SK-N-SH (cell line): ENCODE results near the gene TRIM7. TPM values are rescaled to one million over a fixed set of nuclear protein-coding genes. Genes with fewer than 3 reads are reported as not detected.

Source experiments
- CTCF ChIA-PET: fragments of 300-600, 350-600 bp; formaldehyde crosslinking; extraction: SDS; loops from one replicate; lab custom pipeline; 2021; lab: Yijun Ruan, JAX
- POLR2A ChIA-PET: fragments of 350-600 bp; sonication (Branson Sonifier 250); formaldehyde crosslinking; extraction: SDS; loops from one replicate; lab custom pipeline; 2020; ENCODE audit warnings: antibody characterized with exemption, inconsistent platforms; lab: Yijun Ruan, JAX
- DNase-seq: peaks from one replicate; pipeline ENCODE4 v3.0.0; 2012
- H2AFZ ChIP-seq: fragments of 200-600 bp; sonication (generic); 2 replicates; pipeline ENCODE4 v1.8.1; 2016; ENCODE audit warnings: antibody characterized with exemption, mild to moderate bottlenecking, low read depth
- H3F3A ChIP-seq: fragments of 200-600 bp; sonication (generic); replicated peaks from 2 replicates; pipeline ENCODE3; 2016; ENCODE audit warnings: antibody characterized with exemption, mild to moderate bottlenecking; ENCODE audit not compliant: insufficient read depth
- H3K27ac ChIP-seq, 2 experiments: fragments of 200-500 bp in 1 of 2; fragments of 200-600 bp in 1 of 2; sonication (Bioruptor generic) in 1 of 2; sonication (generic), shearing (Covaris generic) in 1 of 2; 2 replicates each; pipeline versions ENCODE4 v1.5.1 to v1.6.1; 2014 to 2016; ENCODE audit warnings: low read depth in 2 of 2, inconsistent platforms in 1 of 2, low read length in 1 of 2, mild to moderate bottlenecking in 1 of 2, mixed read lengths in 1 of 2
- H3K27me3 ChIP-seq: fragments of 200-600 bp; sonication (generic), shearing (Covaris generic); 2 replicates; pipeline ENCODE4 v1.6.1; 2016; ENCODE audit warnings: mixed run types; ENCODE audit not compliant: insufficient read depth
- H3K36me3 ChIP-seq, 2 experiments: fragments of 200-500 bp in 1 of 2; fragments of 200-600 bp in 1 of 2; sonication (Bioruptor generic) in 1 of 2; sonication (generic) in 1 of 2; replicated peaks in 1 of 2; 2 replicates each; pipeline versions ENCODE3 to v1.5.1; 2014 to 2016; ENCODE audit warnings: low read length in 1 of 2, mild to moderate bottlenecking in 1 of 2; ENCODE audit not compliant: insufficient read depth in 2 of 2, control insufficient read depth in 1 of 2
- H3K4me1 ChIP-seq, 2 experiments: fragments of 200-500 bp in 1 of 2; fragments of 200-600 bp in 1 of 2; sonication (Bioruptor generic) in 1 of 2; sonication (generic), shearing (Covaris generic) in 1 of 2; 2 replicates each; pipeline versions ENCODE4 v1.5.1 to v1.6.1; 2014 to 2016; ENCODE audit warnings: low read depth in 1 of 2, low read length in 1 of 2, mixed run types in 1 of 2; ENCODE audit not compliant: insufficient read depth in 2 of 2, control insufficient read depth in 1 of 2
- H3K4me2 ChIP-seq: fragments of 200-600 bp; sonication (generic), shearing (Covaris generic); 2 replicates; pipeline ENCODE4 v1.6.1; 2017; ENCODE audit warnings: mixed run types
- H3K4me3 ChIP-seq, 2 experiments: fragments of 200-500 bp in 1 of 2; fragments of 200-600 bp in 1 of 2; sonication (Bioruptor generic) in 1 of 2; sonication (generic), shearing (Covaris generic) in 1 of 2; 2 replicates each; pipeline versions ENCODE4 v1.5.1 to v1.8.1; 2014 to 2016; ENCODE audit warnings: low read depth in 2 of 2, inconsistent platforms in 1 of 2, low read length in 1 of 2, mild to moderate bottlenecking in 1 of 2, mixed read lengths in 1 of 2, moderate library complexity in 1 of 2
- H3K79me2 ChIP-seq: fragments of 200-600 bp; sonication (generic); 2 replicates; pipeline ENCODE4 v1.8.1; 2017; ENCODE audit warnings: mild to moderate bottlenecking; ENCODE audit not compliant: insufficient read depth
- H3K9ac ChIP-seq: fragments of 200-600 bp; sonication (generic); 2 replicates; pipeline ENCODE4 v1.6.1; 2017; ENCODE audit warnings: mixed run types
- H3K9me2 ChIP-seq: fragments of 200-600 bp; sonication (generic); 2 replicates; pipeline ENCODE4 v1.6.1; 2017; ENCODE audit warnings: mixed run types
- H3K9me3 ChIP-seq: fragments of 200-600 bp; sonication (generic); 2 replicates; pipeline ENCODE4 v1.6.1; 2017; ENCODE audit warnings: mixed run types, mild to moderate bottlenecking, moderate library complexity
- H4K20me1 ChIP-seq: fragments of 200-600 bp; sonication (generic); 2 replicates; pipeline ENCODE4 v1.6.1; 2017; ENCODE audit warnings: mild to moderate bottlenecking, mixed run types; ENCODE audit not compliant: insufficient read depth
- CHD2 ChIP-seq: fragments of 150-350 bp; IDR thresholded peaks from 2 replicates; pipeline ENCODE4 v1.6.1; 2018; ENCODE audit warnings: low read length; ENCODE audit not compliant: partially characterized antibody
- FOXJ3 ChIP-seq: sonication (generic); formaldehyde crosslinking; IDR thresholded peaks from 2 replicates; pipeline ENCODE4 v1.5.1; 2020; ENCODE audit warnings: mild to moderate bottlenecking, missing genetic modification reagents
- FOXM1 ChIP-seq: IDR thresholded peaks from 2 replicates; pipeline ENCODE4 v1.4.0; 2012; ENCODE audit warnings: low read depth, mild to moderate bottlenecking
- GABPA ChIP-seq: IDR thresholded peaks from 2 replicates; pipeline ENCODE4 v1.4.0; 2012; ENCODE audit warnings: low read depth, mild to moderate bottlenecking
- RAD21 ChIP-seq: IDR thresholded peaks from 2 replicates; pipeline ENCODE4 v1.6.1; 2012; ENCODE audit warnings: mild to moderate bottlenecking, low read length
- RFX5 ChIP-seq: IDR thresholded peaks from 2 replicates; pipeline ENCODE4 v1.6.1; 2012; ENCODE audit warnings: mild to moderate bottlenecking, improper control_type of control experiment, low read length
- SIN3A ChIP-seq: IDR thresholded peaks from 2 replicates; pipeline ENCODE4 v1.6.1; 2012; ENCODE audit warnings: low read depth, mild to moderate bottlenecking, low read length, moderate library complexity, borderline replicate concordance
- WGBS: methylation state at CpG from one replicate; pipeline ENCODE4 v1.1.6; 2017; ENCODE audit warnings: low lambda C conversion rate; 5-methylcytosine and 5-hydroxymethylcytosine counted together
- polyA plus RNA-seq, 3 experiments: library from polyadenylated mRNA; depleted of rRNA; stranded (reverse); fragments of >200 nt; gene quantifications; 2 replicates each; pipeline ENCODE4 v1.2.3, GENCODE V29; 2012
- TF ChIP-seq, protein P1 (sequence below): fragments of 150-350 bp; IDR thresholded peaks from 2 replicates; pipeline ENCODE4 v1.6.1; 2017; ENCODE audit warnings: antibody characterized with exemption, low read length, low read depth, borderline replicate concordance
- TF ChIP-seq, protein P2 (sequence below): IDR thresholded peaks from 2 replicates; pipeline ENCODE4 v1.4.0; 2012; ENCODE audit warnings: low read depth, borderline replicate concordance
- TF ChIP-seq, protein P3 (sequence below): IDR thresholded peaks from 2 replicates; pipeline ENCODE4; 2012
- TF ChIP-seq, protein P4 (sequence below): IDR thresholded peaks from 2 replicates; pipeline ENCODE4 v1.6.1; 2012; ENCODE audit warnings: mild to moderate bottlenecking, low read depth, low read length, moderate library complexity

The TRIM7 gene
- polyA plus RNA-seq, 1 of the 3 experiments (the other 2 are of a cell fraction), result 3.5 TPM

DNA sequence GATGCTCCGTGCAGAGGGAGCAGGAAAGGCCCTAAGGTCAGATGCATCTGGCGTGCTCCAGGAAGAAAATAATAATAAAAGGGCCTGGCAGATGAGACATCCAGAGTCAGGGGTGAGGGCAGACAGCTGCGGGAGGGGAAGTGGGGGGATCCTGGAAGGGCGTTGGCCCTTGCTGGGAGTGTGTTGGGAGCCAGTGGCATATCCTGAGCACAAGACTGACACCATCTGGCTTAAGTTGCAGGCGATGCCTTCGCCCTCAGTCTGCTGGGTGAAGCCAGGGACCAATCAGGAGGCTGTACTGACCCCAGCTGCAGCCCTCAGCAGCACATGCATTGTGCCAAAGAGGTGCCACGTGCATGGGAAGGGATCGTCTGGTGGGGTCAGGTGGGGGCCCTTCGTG is 53.9 kb downstream of the TRIM7 start:
- H3K9ac ChIP-seq, result no peak overlapping the region
- H3K27me3 ChIP-seq, result peaks cover 54% of the 10 kb centered on the region
- H3K36me3 ChIP-seq, result no peaks in the 10 kb centered on the region
- no peaks in the 10 kb centered on the region for H3F3A ChIP-seq
- WGBS, result 6% methylated on average over 6 of the region's 9 CpGs
- H3K9me3 ChIP-seq, result no peaks in the 10 kb centered on the region
- H3K4me3 ChIP-seq, result no peak overlapping the region
- H2AFZ ChIP-seq, result no peak overlapping the region
- no peak overlapping the region for H3K4me2 ChIP-seq
- peak; percentile 28 for TF ChIP-seq RAD21
- TF ChIP-seq, protein P1, sequence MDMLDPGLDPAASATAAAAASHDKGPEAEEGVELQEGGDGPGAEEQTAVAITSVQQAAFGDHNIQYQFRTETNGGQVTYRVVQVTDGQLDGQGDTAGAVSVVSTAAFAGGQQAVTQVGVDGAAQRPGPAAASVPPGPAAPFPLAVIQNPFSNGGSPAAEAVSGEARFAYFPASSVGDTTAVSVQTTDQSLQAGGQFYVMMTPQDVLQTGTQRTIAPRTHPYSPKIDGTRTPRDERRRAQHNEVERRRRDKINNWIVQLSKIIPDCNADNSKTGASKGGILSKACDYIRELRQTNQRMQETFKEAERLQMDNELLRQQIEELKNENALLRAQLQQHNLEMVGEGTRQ, result no peak
- TF ChIP-seq, all 33 proteins: peak for 1
- DNase-seq, result peak; percentile 41
- Histone ChIP-seq H3K27ac (no peak overlapping the region), H3K9me2 (no peaks in the 10 kb centered on the region), H3K4me1 (no peaks in the 10 kb centered on the region; a peak in 1 of 4 replicates), H3K79me2 (no peaks in the 10 kb centered on the region), H4K20me1 (no peaks in the 10 kb centered on the region)
- ChIA-PET CTCF (interaction anchor here (0.6 to 2.0 kb wide), 5 partner anchors 33 to 371 kb away, joined by 3 to 9 read pairs (median 3); no protein-coding TSS in a partner anchor), POLR2A (no interaction called here)

DNA sequence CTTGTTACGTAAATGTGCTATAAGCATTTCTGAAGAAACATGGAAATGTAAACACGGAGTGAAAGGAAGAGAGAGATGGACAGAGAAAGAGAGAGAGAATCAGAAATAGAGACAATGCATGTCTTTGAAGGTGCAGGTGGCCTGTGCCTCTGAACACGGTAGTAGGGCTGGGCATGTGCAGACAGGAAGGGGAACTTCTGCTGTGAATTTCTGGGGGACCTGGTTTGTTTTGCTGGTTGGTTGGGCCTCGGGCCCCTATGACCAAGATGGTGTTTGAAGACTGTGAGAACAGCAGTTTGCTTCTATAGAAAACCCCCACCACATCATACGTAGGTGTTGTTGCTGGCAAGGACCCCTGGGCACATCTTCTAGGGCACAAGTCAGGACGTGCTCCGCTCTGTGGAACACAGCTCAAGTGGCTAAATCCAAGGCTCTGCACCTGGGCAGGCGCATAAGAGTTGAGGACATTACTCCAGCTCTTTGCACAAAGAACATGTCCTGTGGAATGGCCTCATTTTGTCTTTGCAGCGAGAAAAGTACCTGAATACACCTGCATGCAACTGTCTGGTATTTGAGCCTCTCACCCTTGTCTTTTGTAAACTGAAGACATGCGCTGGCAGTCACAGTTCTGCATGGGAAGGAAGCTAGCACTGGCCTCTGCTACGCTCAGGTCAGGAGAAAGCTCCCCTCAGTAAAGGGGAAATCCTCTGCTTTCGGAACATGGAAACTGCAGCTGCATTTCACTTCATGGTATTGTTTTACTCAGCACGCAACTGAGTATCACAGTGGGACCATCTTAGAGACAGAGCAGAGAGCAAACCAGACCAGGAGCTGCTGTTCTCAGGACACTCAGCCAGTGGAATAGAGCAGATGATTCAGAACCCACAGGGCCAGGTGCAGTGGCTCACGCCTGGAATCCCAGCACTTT is 54.9 kb downstream of the TRIM7 start:
- H4K20me1 ChIP-seq, result no peaks in the 10 kb centered on the region
- no peaks in the 10 kb centered on the region for H3K36me3 ChIP-seq
- H3K4me2 ChIP-seq, result no peak overlapping the region
- POLR2A ChIA-PET, result no interaction called here
- peaks cover 43% of the 10 kb centered on the region for H3K27me3 ChIP-seq
- H3K4me3 ChIP-seq, result no peak overlapping the region
- TF ChIP-seq FOXM1, result no peak
- TF ChIP-seq, all 33 proteins: peak for 0
- Histone ChIP-seq H3K79me2 (no peaks in the 10 kb centered on the region), H3K9me3 (no peaks in the 10 kb centered on the region), H3K9ac (no peak overlapping the region), H3K9me2 (no peaks in the 10 kb centered on the region), H3F3A (no peaks in the 10 kb centered on the region), H2AFZ (no peak overlapping the region), H3K27ac (no peak overlapping the region), H3K4me1 (no peaks in the 10 kb centered on the region; a peak in 1 of 4 replicates)
- CTCF ChIA-PET, result interaction anchor here (1.1 to 2.0 kb wide), 3 partner anchors 34 to 282 kb away, joined by 3 to 9 read pairs (median 4); no protein-coding TSS in a partner anchor
- no peak for DNase-seq
- WGBS, result 40% methylated on average over 14 of the region's 14 CpGs

DNA sequence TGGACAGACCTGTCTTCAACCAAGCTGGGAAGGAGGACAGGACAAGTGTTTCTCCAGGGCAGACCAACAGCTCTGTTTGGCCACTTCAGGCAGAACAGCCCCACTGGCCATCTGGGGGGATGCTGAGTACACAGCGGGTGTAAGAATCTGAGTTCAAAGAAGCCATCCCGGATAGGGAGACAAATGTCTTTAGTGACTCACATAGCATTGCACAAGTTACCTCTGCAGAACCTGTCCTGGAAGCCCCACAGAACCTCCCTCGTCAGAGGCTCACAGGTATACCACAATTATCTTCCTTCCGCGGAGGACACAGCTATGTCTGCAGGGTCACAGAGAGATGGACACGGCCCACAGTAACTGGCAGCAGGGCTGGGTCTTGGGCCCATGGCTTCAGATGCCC is 55.6 kb downstream of the TRIM7 start:
- H3K36me3 ChIP-seq, result no peaks in the 10 kb centered on the region
- H3F3A ChIP-seq, result no peaks in the 10 kb centered on the region
- H2AFZ ChIP-seq, result no peak overlapping the region
- H3K9me2 ChIP-seq, result no peaks in the 10 kb centered on the region
- H3K27ac ChIP-seq, result no peak overlapping the region
- POLR2A ChIA-PET, result no interaction called here
- CTCF ChIA-PET, result interaction anchor here (1.4 kb wide), 1 partner anchor 281 kb away, joined by 4 read pairs; no protein-coding TSS in a partner anchor
- peaks cover 43% of the 10 kb centered on the region for H3K27me3 ChIP-seq
- H3K79me2 ChIP-seq, result no peaks in the 10 kb centered on the region
- no peaks in the 10 kb centered on the region for H4K20me1 ChIP-seq
- WGBS, result 26% methylated on average over 5 of the region's 6 CpGs
- H3K4me3 ChIP-seq, result no peak overlapping the region
- no peak overlapping the region for H3K9ac ChIP-seq
- H3K4me1 ChIP-seq, result no peaks in the 10 kb centered on the region; a peak in 1 of 4 replicates
- DNase-seq, result no peak
- H3K9me3 ChIP-seq, result no peaks in the 10 kb centered on the region
- no peak overlapping the region for H3K4me2 ChIP-seq
- TF ChIP-seq CHD2, result no peak
- TF ChIP-seq SIN3A, result no peak
- TF ChIP-seq, protein P2, sequence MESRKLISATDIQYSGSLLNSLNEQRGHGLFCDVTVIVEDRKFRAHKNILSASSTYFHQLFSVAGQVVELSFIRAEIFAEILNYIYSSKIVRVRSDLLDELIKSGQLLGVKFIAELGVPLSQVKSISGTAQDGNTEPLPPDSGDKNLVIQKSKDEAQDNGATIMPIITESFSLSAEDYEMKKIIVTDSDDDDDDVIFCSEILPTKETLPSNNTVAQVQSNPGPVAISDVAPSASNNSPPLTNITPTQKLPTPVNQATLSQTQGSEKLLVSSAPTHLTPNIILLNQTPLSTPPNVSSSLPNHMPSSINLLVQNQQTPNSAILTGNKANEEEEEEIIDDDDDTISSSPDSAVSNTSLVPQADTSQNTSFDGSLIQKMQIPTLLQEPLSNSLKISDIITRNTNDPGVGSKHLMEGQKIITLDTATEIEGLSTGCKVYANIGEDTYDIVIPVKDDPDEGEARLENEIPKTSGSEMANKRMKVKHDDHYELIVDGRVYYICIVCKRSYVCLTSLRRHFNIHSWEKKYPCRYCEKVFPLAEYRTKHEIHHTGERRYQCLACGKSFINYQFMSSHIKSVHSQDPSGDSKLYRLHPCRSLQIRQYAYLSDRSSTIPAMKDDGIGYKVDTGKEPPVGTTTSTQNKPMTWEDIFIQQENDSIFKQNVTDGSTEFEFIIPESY, result no peak
- TF ChIP-seq, protein P3, sequence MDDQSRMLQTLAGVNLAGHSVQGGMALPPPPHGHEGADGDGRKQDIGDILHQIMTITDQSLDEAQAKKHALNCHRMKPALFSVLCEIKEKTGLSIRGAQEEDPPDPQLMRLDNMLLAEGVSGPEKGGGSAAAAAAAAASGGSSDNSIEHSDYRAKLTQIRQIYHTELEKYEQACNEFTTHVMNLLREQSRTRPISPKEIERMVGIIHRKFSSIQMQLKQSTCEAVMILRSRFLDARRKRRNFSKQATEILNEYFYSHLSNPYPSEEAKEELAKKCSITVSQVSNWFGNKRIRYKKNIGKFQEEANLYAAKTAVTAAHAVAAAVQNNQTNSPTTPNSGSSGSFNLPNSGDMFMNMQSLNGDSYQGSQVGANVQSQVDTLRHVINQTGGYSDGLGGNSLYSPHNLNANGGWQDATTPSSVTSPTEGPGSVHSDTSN, result no peak
- TF ChIP-seq, protein P4, sequence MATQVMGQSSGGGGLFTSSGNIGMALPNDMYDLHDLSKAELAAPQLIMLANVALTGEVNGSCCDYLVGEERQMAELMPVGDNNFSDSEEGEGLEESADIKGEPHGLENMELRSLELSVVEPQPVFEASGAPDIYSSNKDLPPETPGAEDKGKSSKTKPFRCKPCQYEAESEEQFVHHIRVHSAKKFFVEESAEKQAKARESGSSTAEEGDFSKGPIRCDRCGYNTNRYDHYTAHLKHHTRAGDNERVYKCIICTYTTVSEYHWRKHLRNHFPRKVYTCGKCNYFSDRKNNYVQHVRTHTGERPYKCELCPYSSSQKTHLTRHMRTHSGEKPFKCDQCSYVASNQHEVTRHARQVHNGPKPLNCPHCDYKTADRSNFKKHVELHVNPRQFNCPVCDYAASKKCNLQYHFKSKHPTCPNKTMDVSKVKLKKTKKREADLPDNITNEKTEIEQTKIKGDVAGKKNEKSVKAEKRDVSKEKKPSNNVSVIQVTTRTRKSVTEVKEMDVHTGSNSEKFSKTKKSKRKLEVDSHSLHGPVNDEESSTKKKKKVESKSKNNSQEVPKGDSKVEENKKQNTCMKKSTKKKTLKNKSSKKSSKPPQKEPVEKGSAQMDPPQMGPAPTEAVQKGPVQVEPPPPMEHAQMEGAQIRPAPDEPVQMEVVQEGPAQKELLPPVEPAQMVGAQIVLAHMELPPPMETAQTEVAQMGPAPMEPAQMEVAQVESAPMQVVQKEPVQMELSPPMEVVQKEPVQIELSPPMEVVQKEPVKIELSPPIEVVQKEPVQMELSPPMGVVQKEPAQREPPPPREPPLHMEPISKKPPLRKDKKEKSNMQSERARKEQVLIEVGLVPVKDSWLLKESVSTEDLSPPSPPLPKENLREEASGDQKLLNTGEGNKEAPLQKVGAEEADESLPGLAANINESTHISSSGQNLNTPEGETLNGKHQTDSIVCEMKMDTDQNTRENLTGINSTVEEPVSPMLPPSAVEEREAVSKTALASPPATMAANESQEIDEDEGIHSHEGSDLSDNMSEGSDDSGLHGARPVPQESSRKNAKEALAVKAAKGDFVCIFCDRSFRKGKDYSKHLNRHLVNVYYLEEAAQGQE, result no peak
- TF ChIP-seq GABPA, result no peak
- TF ChIP-seq FOXJ3 (CRISPR knock-in tag), result no peak
- no peak for TF ChIP-seq RFX5
